Measurements from ENCODE around the gene CASP8AP2. TPM values are rescaled to one million over a fixed set of nuclear protein-coding genes. Genes with fewer than 3 reads are reported as not detected.

Gene CASP8AP2
- total RNA-seq, 2 experiments from 2014 or later, result 17.3 to 20.0 TPM

- Histone ChIP-seq H3K27ac (ENCODE audit: low read depth in 1 of 2, low read length in 2 of 2) (no peak overlapping the region), H3K4me3 (ENCODE audit: low read length) (no peak overlapping the region), H3K9me3 (ENCODE audit: control insufficient read depth in 1 of 2, insufficient read depth in 1 of 2, low read length in 2 of 2) (peaks cover 0 to 6% of the 10 kb centered on the region in 2 experiments), H3K36me3 (ENCODE audit: insufficient read depth, low read length) (peaks cover 75% of the 10 kb centered on the region), H3K4me1 (ENCODE audit: insufficient read depth, low read length) (no peaks in the 10 kb centered on the region), H3K27me3 (ENCODE audit: control insufficient read depth in 1 of 2, insufficient read depth in 2 of 2, low read length in 2 of 2) (no peaks in the 10 kb centered on the region)
- TF ChIP-seq CTCF (IDR thresholded peaks at IDR 0.05), result no peak
- no peak overlapping the region for H3K27ac Mint-ChIP-seq
- intact Hi-C loops (cut with DNase I, micrococcal nuclease), result no loop called here
- H3K9me3 Mint-ChIP-seq, result no peaks in the 10 kb centered on the region
- H3K4me1 Mint-ChIP-seq (ENCODE audit: low read depth), result peaks cover 6% of the 10 kb centered on the region
- peaks cover 78% of the 10 kb centered on the region for H3K36me3 Mint-ChIP-seq (ENCODE audit: low read depth)
- DNase-seq, result no peak
- H3K27me3 Mint-ChIP-seq, result no peaks in the 10 kb centered on the region
- POLR2A ChIA-PET, result interaction anchor here (1.5 kb wide), 1 partner anchor 16 kb away, joined by 3 read pairs; no protein-coding TSS in a partner anchor
- no peak for ATAC-seq (ENCODE audit: poor library complexity)
- no peak overlapping the region for H3K4me3 Mint-ChIP-seq
- CTCF ChIA-PET, result no interaction called here
These were observed 33.0 kb downstream of the CASP8AP2 start for GRCh38 chr6:89862698-89863097.

GRCh38 chr6:89866024-89866678 lies 36.5 kb downstream of the CASP8AP2 start:
- Mint-ChIP-seq H3K4me1 (ENCODE audit: low read depth) (peaks cover 6% of the 10 kb centered on the region), H3K9me3 (no peaks in the 10 kb centered on the region), H3K36me3 (ENCODE audit: low read depth) (peaks cover 80% of the 10 kb centered on the region), H3K27me3 (no peaks in the 10 kb centered on the region), H3K27ac (no peak overlapping the region), H3K4me3 (no peak overlapping the region)
- ChIA-PET CTCF (no interaction called here), POLR2A (no interaction called here)
- H3K27ac ChIP-seq (ENCODE audit: low read depth in 1 of 2, low read length in 2 of 2), result no peak overlapping the region
- ATAC-seq (ENCODE audit: poor library complexity) (no peak), DNase-seq (no peak)
- peaks cover 63% of the 10 kb centered on the region for H3K36me3 ChIP-seq (ENCODE audit: insufficient read depth, low read length)
- no peaks in the 10 kb centered on the region for H3K27me3 ChIP-seq (ENCODE audit: control insufficient read depth in 1 of 2, insufficient read depth in 2 of 2, low read length in 2 of 2)
- H3K4me3 ChIP-seq (ENCODE audit: low read length), result no peak overlapping the region
- intact Hi-C loops (cut with DNase I, micrococcal nuclease), result no loop called here
- no peaks in the 10 kb centered on the region for H3K4me1 ChIP-seq (ENCODE audit: insufficient read depth, low read length)
- peaks cover 0 to 6% of the 10 kb centered on the region in 2 experiments for H3K9me3 ChIP-seq (ENCODE audit: control insufficient read depth in 1 of 2, insufficient read depth in 1 of 2, low read length in 2 of 2)
- no peak for TF ChIP-seq CTCF (IDR thresholded peaks at IDR 0.05)

GRCh38 chr6:89873721-89874120 lies 44.0 kb downstream of the CASP8AP2 start:
- no peak overlapping the region for H3K4me3 ChIP-seq (ENCODE audit: low read length)
- DNase-seq (no peak), ATAC-seq (ENCODE audit: poor library complexity) (no peak)
- Mint-ChIP-seq H3K4me1 (ENCODE audit: low read depth) (no peaks in the 10 kb centered on the region), H3K27me3 (no peaks in the 10 kb centered on the region), H3K36me3 (ENCODE audit: low read depth) (peaks cover 44% of the 10 kb centered on the region), H3K4me3 (no peak overlapping the region), H3K9me3 (no peaks in the 10 kb centered on the region), H3K27ac (no peak overlapping the region)
- intact Hi-C loops (cut with DNase I, micrococcal nuclease), result no loop called here
- no peak for TF ChIP-seq CTCF (IDR thresholded peaks at IDR 0.05)
- POLR2A ChIA-PET, result interaction anchor here (0.6 kb wide), 1 partner anchor 145 kb away, joined by 3 read pairs; no protein-coding TSS in a partner anchor
- no peaks in the 10 kb centered on the region for H3K9me3 ChIP-seq (ENCODE audit: control insufficient read depth in 1 of 2, insufficient read depth in 1 of 2, low read length in 2 of 2)
- no peak overlapping the region for H3K27ac ChIP-seq (ENCODE audit: low read depth in 1 of 2, low read length in 2 of 2)
- CTCF ChIA-PET, result interaction anchor here (1.0 kb wide), 1 partner anchor 9 kb away, joined by 4 read pairs; no protein-coding TSS in a partner anchor
- H3K36me3 ChIP-seq (ENCODE audit: insufficient read depth, low read length), result peaks cover 25% of the 10 kb centered on the region
- no peaks in the 10 kb centered on the region for H3K4me1 ChIP-seq (ENCODE audit: insufficient read depth, low read length)
- no peaks in the 10 kb centered on the region for H3K27me3 ChIP-seq (ENCODE audit: control insufficient read depth in 1 of 2, insufficient read depth in 2 of 2, low read length in 2 of 2)

All from CD4-positive, alpha-beta T cell (primary cell).